Measurements from ENCODE around the gene UBE2Q2.
A peak's percentile ranks its signal among the peaks of the same experiment; 100 is the strongest.
"Not testable (repeated sequence)": the region's sequence is repeated elsewhere in the genome, so short reads cannot be mapped to it uniquely, and the experiment has no call there.

Gene UBE2Q2

GRCh38 chr15:75827691-75828090 is 15.6 kb upstream of the UBE2Q2 start:
- no peak for DNase-seq

GRCh38 chr15:75828429-75828828 is 14.8 kb upstream of the UBE2Q2 start:
- no peak for DNase-seq

- no peak for DNase-seq
Observed at GRCh38 chr15:75830910-75831805, 12.1 kb upstream of the UBE2Q2 start.

- DNase-seq = no peak
Observed at GRCh38 chr15:75831806-75832102, 11.5 kb upstream of the UBE2Q2 start.

GRCh38 chr15:75832114-75832513 is 11.1 kb upstream of the UBE2Q2 start:
- DNase-seq = no peak

- DNase-seq = no peak
Observed at GRCh38 chr15:75834021-75834420, 9.2 kb upstream of the UBE2Q2 start.

- DNase-seq = no peak
Observed at GRCh38 chr15:75835990-75836958, 7.0 kb upstream of the UBE2Q2 start.

GRCh38 chr15:75836959-75837334 is 6.3 kb upstream of the UBE2Q2 start:
- peak; percentile 56 for DNase-seq

GRCh38 chr15:75840659-75841058 is 2.6 kb upstream of the UBE2Q2 start:
- no peak for DNase-seq

- no peak for DNase-seq
Observed at GRCh38 chr15:75841626-75842025, 1.6 kb upstream of the UBE2Q2 start.

- peak; percentile 53 for DNase-seq
Observed at GRCh38 chr15:75843678-75844581, 683 bp downstream of the UBE2Q2 start.

- peak; percentile 40 for DNase-seq
Observed at GRCh38 chr15:75844629-75845335, 1.5 kb downstream of the UBE2Q2 start.

GRCh38 chr15:75849167-75849566 is 5.9 kb downstream of the UBE2Q2 start:
- DNase-seq = no peak

GRCh38 chr15:75850708-75851107 is 7.5 kb downstream of the UBE2Q2 start:
- no peak for DNase-seq

- DNase-seq = not testable (repeated sequence)
Observed at GRCh38 chr15:75851566-75851965, 8.3 kb downstream of the UBE2Q2 start.

GRCh38 chr15:75857886-75858285 is 14.6 kb downstream of the UBE2Q2 start:
- no peak for DNase-seq

GRCh38 chr15:75861750-75862402 is 18.6 kb downstream of the UBE2Q2 start:
- no peak for DNase-seq

- DNase-seq = no peak
Observed at GRCh38 chr15:75862796-75863195, 19.5 kb downstream of the UBE2Q2 start.

GRCh38 chr15:75864213-75865059 is 21.2 kb downstream of the UBE2Q2 start:
- DNase-seq = no peak

GRCh38 chr15:75866045-75866444 is 22.8 kb downstream of the UBE2Q2 start:
- DNase-seq = not testable (repeated sequence)

GRCh38 chr15:75866916-75867315 is 23.7 kb downstream of the UBE2Q2 start:
- DNase-seq = no peak

Measured in CD4-positive, alpha-beta T cell treated with Interleukin-17A for 1 hour (primary cell).